OCI-LY1 (cell line): ENCODE data around the gene MYRF.

Experiments used
- H2AFZ ChIP-seq: fragments of 200-600 bp; sonication (generic), shearing (Covaris generic); 2 replicates; pipeline ENCODE4 v1.6.0; 2014; ENCODE audit warnings: antibody characterized with exemption, mild to moderate bottlenecking, low read length
- H3F3A ChIP-seq: fragments of 200-600 bp; sonication (generic), shearing (Covaris generic); 2 replicates; pipeline ENCODE4 v1.6.0; 2014; ENCODE audit warnings: mild to moderate bottlenecking, antibody characterized with exemption, low read length, moderate library complexity; ENCODE audit not compliant: insufficient read depth
- H3K27ac ChIP-seq: fragments of 200-600 bp; sonication (generic); 2 replicates; pipeline ENCODE4 v1.5.1; 2014; ENCODE audit warnings: low read length, mixed run types, mild to moderate bottlenecking, low read depth; ENCODE audit not compliant: poor library complexity, severe bottlenecking
- H3K27me3 ChIP-seq: fragments of 200-600 bp; sonication (generic); 2 replicates; pipeline ENCODE4 v1.6.0; 2014; ENCODE audit warnings: antibody characterized with exemption, mild to moderate bottlenecking, low read length, moderate library complexity; ENCODE audit not compliant: insufficient read depth
- H3K36me3 ChIP-seq: fragments of 200-600 bp; sonication (generic); 2 replicates; pipeline ENCODE4 v1.6.1; 2014; ENCODE audit warnings: mild to moderate bottlenecking, antibody characterized with exemption, low read length, moderate library complexity, mixed read lengths; ENCODE audit not compliant: insufficient read depth
- H3K4me1 ChIP-seq: fragments of 200-600 bp; sonication (generic); 2 replicates; pipeline ENCODE4 v1.5.1; 2014; ENCODE audit warnings: mild to moderate bottlenecking, low read length, moderate library complexity; ENCODE audit not compliant: insufficient read depth, severe bottlenecking
- H3K4me2 ChIP-seq: fragments of 200-600 bp; sonication (generic), shearing (Covaris generic); 2 replicates; pipeline ENCODE4 v1.6.1; 2014; ENCODE audit warnings: low read length
- H3K4me3 ChIP-seq: fragments of 200-600 bp; sonication (generic); 2 replicates; pipeline ENCODE4 v1.5.1; 2014; ENCODE audit warnings: low read length, low read depth, mild to moderate bottlenecking, mixed read lengths; ENCODE audit not compliant: poor library complexity, severe bottlenecking
- H3K79me2 ChIP-seq: fragments of 200-600 bp; shearing (Covaris generic); 2 replicates; pipeline ENCODE4 v1.6.1; 2016; ENCODE audit warnings: mixed run types, low read length, mixed read lengths; ENCODE audit not compliant: insufficient read depth
- H3K9ac ChIP-seq: fragments of 200-600 bp; sonication (generic), shearing (Covaris generic); 2 replicates; pipeline ENCODE4 v1.6.1; 2014; ENCODE audit warnings: mild to moderate bottlenecking, low read length, mixed read lengths
- H3K9me2 ChIP-seq: fragments of 200-600 bp; sonication (generic), shearing (Covaris generic); 2 replicates; pipeline ENCODE4 v1.6.1; 2014; ENCODE audit warnings: low read depth, mild to moderate bottlenecking, low read length, mixed read lengths
- H3K9me3 ChIP-seq: fragments of 200-600 bp; shearing (Covaris generic); 2 replicates; pipeline ENCODE4 v1.6.1; 2014; ENCODE audit warnings: low read length, mixed read lengths
- H4K20me1 ChIP-seq: fragments of 200-600 bp; sonication (generic), shearing (Covaris generic); 2 replicates; pipeline ENCODE4 v1.6.0; 2016; ENCODE audit warnings: mild to moderate bottlenecking, low read length; ENCODE audit not compliant: insufficient read depth
- CTCF ChIP-seq: fragments of 200-600 bp; sonication (generic), shearing (Covaris generic); IDR thresholded peaks from 2 replicates; pipeline ENCODE4 v1.5.1; 2017; ENCODE audit warnings: mild to moderate bottlenecking, antibody characterized with exemption, low read length, moderate library complexity, mixed read lengths
- EZH2 ChIP-seq: fragments of 200-600 bp; sonication (generic), shearing (Covaris generic); IDR thresholded peaks from 2 replicates; pipeline ENCODE4 v1.8.0; 2017; ENCODE audit warnings: borderline replicate concordance, mixed run types, mild to moderate bottlenecking, antibody characterized with exemption, low read length, moderate library complexity, mixed read lengths

The MYRF gene

DNA sequence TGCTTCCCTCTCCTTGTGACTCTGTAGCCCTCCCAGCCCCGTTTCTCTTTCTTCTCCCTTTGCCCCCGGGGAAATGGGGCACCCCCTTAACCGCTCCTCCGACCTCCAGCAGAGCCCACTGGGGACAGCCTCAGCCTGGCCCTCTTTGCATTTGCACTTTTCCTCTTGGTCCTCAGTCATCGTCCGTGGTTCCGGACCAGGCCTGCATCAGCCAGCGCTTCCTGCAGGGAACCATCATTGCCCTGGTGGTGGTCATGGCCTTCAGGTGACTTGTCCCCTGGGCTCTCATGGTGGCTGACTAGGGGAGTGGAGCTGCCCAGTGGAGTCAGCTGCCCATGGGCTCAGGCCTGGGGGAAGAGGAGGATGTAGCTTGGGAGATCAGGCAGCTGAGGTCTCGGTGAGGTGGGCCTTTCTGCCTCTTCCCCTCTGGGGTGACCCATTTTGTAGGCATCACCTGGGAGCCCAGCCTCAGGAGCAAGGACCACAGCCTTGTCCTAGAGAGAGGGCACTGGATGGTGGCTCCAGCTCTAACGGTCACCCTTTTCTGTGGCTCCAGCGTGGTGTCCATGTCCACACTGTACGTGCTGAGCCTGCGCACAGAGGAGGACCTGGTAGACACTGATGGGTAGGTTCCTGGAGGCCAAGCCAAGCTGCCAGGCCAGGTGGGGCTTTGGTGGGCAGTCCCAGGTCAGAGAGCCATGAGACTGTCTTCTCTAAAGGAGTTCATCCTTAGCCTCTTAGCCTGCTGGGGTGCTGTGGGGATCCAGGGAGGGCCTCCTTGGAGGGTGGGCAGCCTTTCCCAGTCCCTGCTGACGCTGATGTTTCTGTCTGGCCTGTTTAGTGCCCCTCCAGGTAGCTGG lies 27.5 kb downstream of the MYRF start:
- H3K79me2 ChIP-seq, result no peaks in the 10 kb centered on the region
- no peak overlapping the region for H3K4me2 ChIP-seq
- H3K9me2 ChIP-seq, result no peaks in the 10 kb centered on the region
- no peaks in the 10 kb centered on the region; the same call in 1 of the 2 replicates for H3K27me3 ChIP-seq
- H2AFZ ChIP-seq, result no peak overlapping the region
- H3K27ac ChIP-seq, result no peak overlapping the region
- no peaks in the 10 kb centered on the region for H4K20me1 ChIP-seq
- H3K4me3 ChIP-seq, result no peak overlapping the region
- H3K36me3 ChIP-seq, result no peaks in the 10 kb centered on the region
- no peaks in the 10 kb centered on the region for H3K9me3 ChIP-seq
- H3F3A ChIP-seq, result no peaks in the 10 kb centered on the region
- no peak overlapping the region for H3K9ac ChIP-seq
- TF ChIP-seq CTCF (no peak), EZH2 (no peak)
- H3K4me1 ChIP-seq, result peaks cover 4% of the 10 kb centered on the region

GRCh38 chr11:61780581-61781162 lies 28.2 kb downstream of the MYRF start:
- H3K9me3 ChIP-seq, result no peaks in the 10 kb centered on the region
- no peak overlapping the region for H3K27ac ChIP-seq
- peaks cover 3% of the 10 kb centered on the region; the same call in 1 of the 2 replicates for H3K36me3 ChIP-seq
- no peaks in the 10 kb centered on the region for H3K9me2 ChIP-seq
- H2AFZ ChIP-seq, result no peak overlapping the region
- no peaks in the 10 kb centered on the region for H3F3A ChIP-seq
- H3K4me3 ChIP-seq, result no peak overlapping the region
- no peak overlapping the region for H3K4me2 ChIP-seq
- H3K27me3 ChIP-seq, result no peaks in the 10 kb centered on the region; the same call in 1 of the 2 replicates
- TF ChIP-seq EZH2, result no peak
- TF ChIP-seq CTCF, result no peak
- H3K9ac ChIP-seq, result no peak overlapping the region
- H4K20me1 ChIP-seq, result no peaks in the 10 kb centered on the region
- H3K79me2 ChIP-seq, result no peaks in the 10 kb centered on the region
- peaks cover 4% of the 10 kb centered on the region for H3K4me1 ChIP-seq

GRCh38 chr11:61781585-61781984 lies 29.1 kb downstream of the MYRF start:
- Histone ChIP-seq H3F3A (no peaks in the 10 kb centered on the region), H3K4me3 (no peak overlapping the region), H3K4me2 (no peak overlapping the region), H3K36me3 (peaks cover 12% of the 10 kb centered on the region), H3K9me3 (no peaks in the 10 kb centered on the region), H4K20me1 (no peaks in the 10 kb centered on the region), H3K27ac (no peak overlapping the region), H3K27me3 (no peaks in the 10 kb centered on the region; the same call in 1 of the 2 replicates), H3K9ac (no peak overlapping the region), H2AFZ (no peak overlapping the region), H3K79me2 (no peaks in the 10 kb centered on the region), H3K9me2 (no peaks in the 10 kb centered on the region), H3K4me1 (peaks cover 4% of the 10 kb centered on the region)
- TF ChIP-seq CTCF, result no peak
- TF ChIP-seq EZH2, result no peak
